ENCODE results near the gene FBLN2. TPM values are rescaled to one million over a fixed set of nuclear protein-coding genes. Genes with fewer than 3 reads are reported as not detected.

The FBLN2 gene
- total RNA-seq, 1 donor from 2014 or later = 323 TPM

- Histone ChIP-seq H3K9me3 (no peaks in the 10 kb centered on the region), H3K27me3 (no peaks in the 10 kb centered on the region), H3K4me3 (no peak overlapping the region), H3K4me1 (no peaks in the 10 kb centered on the region), H3K36me3 (peaks cover 0 to 3% of the 10 kb centered on the region in 2 donors), H3K27ac (no peak overlapping the region)
- TF ChIP-seq CTCF (IDR thresholded peaks at IDR 0.05) = no peak
- intact Hi-C loops (cut with DNase I) = no loop called here
- no peak for DNase-seq (ENCODE audit: low spot score in 2 of 2)
Measured at GRCh38 chr3:13620776-13621365, 71.9 kb downstream of the FBLN2 start.

GRCh38 chr3:13621381-13622221, 72.7 kb downstream of the FBLN2 start:
- intact Hi-C loops (cut with DNase I) = no loop called here
- H3K4me1 ChIP-seq = no peaks in the 10 kb centered on the region
- no peak overlapping the region for H3K4me3 ChIP-seq
- no peaks in the 10 kb centered on the region for H3K27me3 ChIP-seq
- no peak for TF ChIP-seq CTCF (IDR thresholded peaks at IDR 0.05)
- no peak for DNase-seq (ENCODE audit: low spot score in 2 of 2)
- no peak overlapping the region for H3K27ac ChIP-seq
- peaks cover 0 to 3% of the 10 kb centered on the region in 2 donors for H3K36me3 ChIP-seq
- no peaks in the 10 kb centered on the region for H3K9me3 ChIP-seq

- H3K36me3 ChIP-seq = peaks cover 0 to 3% of the 10 kb centered on the region in 2 donors
- H3K9me3 ChIP-seq = no peaks in the 10 kb centered on the region
- DNase-seq (ENCODE audit: low spot score in 2 of 2) = no peak
Measured at GRCh38 chr3:13622356-13622755, 73.4 kb downstream of the FBLN2 start.

GRCh38 chr3:13623101-13623654, 74.3 kb downstream of the FBLN2 start:
- H3K4me1 ChIP-seq = no peaks in the 10 kb centered on the region
- TF ChIP-seq CTCF (IDR thresholded peaks at IDR 0.05) = no peak
- H3K36me3 ChIP-seq = no peaks in the 10 kb centered on the region
- H3K27ac ChIP-seq = no peak overlapping the region
- H3K27me3 ChIP-seq = no peaks in the 10 kb centered on the region
- H3K4me3 ChIP-seq = no peak overlapping the region
- intact Hi-C loops (cut with DNase I) = no loop called here
- no peak for DNase-seq (ENCODE audit: low spot score in 2 of 2)
- no peaks in the 10 kb centered on the region for H3K9me3 ChIP-seq

More at GRCh38 chr3:13622356-13622755, 73.4 kb downstream of the FBLN2 start:
- intact Hi-C loops (cut with DNase I) = no loop called here
- H3K4me1 ChIP-seq = no peaks in the 10 kb centered on the region
- H3K27ac ChIP-seq = no peak overlapping the region
- no peaks in the 10 kb centered on the region for H3K27me3 ChIP-seq
- TF ChIP-seq CTCF (IDR thresholded peaks at IDR 0.05) = no peak
- H3K4me3 ChIP-seq = no peak overlapping the region

- Histone ChIP-seq H3K4me3 (no peak overlapping the region), H3K36me3 (no peaks in the 10 kb centered on the region), H3K27ac (no peak overlapping the region), H3K27me3 (no peaks in the 10 kb centered on the region), H3K4me1 (no peaks in the 10 kb centered on the region), H3K9me3 (no peaks in the 10 kb centered on the region)
- TF ChIP-seq CTCF (IDR thresholded peaks at IDR 0.05) = no peak
- intact Hi-C loops (cut with DNase I) = no loop called here
- DNase-seq (ENCODE audit: low spot score in 2 of 2) = no peak
Measured at GRCh38 chr3:13624021-13624420, 75.1 kb downstream of the FBLN2 start.
